ENCODE measurements around the gene FBXO38. TPM values are rescaled to one million over a fixed set of nuclear protein-coding genes. Genes with fewer than 3 reads are reported as not detected.

Gene FBXO38
- total RNA-seq, 1 donor from 2014 or later: 37.7 TPM

DNA sequence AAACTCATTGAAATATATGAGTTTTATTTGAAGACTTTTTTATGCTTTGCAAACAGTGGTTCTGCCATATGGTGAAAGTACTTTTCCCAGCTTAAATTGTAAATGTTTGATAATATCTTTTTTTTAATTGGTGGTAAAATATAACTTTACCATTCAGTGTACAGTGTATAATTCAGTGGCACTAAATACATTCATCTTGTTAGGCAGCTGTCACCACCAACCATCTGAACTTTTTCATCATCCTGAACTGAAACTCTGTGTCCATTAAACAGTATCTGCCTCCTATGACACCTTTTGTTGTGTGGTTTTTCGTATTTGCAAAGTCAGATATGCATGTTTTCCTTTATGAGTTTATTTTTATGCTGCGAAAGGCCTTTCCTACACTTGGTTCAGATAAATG, 45.1 kb downstream of the FBXO38 start:
- H3K36me3 Mint-ChIP-seq (ENCODE audit: low read depth): peaks cover 46% of the 10 kb centered on the region
- no peaks in the 10 kb centered on the region for H3K9me3 Mint-ChIP-seq (ENCODE audit: low read depth)
- no peaks in the 10 kb centered on the region for H3K27me3 Mint-ChIP-seq (ENCODE audit: low read depth)
- no peak overlapping the region for H3K4me3 Mint-ChIP-seq (ENCODE audit: unreplicated experiment)
- H3K27ac Mint-ChIP-seq (ENCODE audit: unreplicated experiment): no peak overlapping the region
- no peaks in the 10 kb centered on the region for H3K4me1 Mint-ChIP-seq (ENCODE audit: low read depth)
- DNase-seq (ENCODE audit: low spot score): no peak
- TF ChIP-seq, protein P1, sequence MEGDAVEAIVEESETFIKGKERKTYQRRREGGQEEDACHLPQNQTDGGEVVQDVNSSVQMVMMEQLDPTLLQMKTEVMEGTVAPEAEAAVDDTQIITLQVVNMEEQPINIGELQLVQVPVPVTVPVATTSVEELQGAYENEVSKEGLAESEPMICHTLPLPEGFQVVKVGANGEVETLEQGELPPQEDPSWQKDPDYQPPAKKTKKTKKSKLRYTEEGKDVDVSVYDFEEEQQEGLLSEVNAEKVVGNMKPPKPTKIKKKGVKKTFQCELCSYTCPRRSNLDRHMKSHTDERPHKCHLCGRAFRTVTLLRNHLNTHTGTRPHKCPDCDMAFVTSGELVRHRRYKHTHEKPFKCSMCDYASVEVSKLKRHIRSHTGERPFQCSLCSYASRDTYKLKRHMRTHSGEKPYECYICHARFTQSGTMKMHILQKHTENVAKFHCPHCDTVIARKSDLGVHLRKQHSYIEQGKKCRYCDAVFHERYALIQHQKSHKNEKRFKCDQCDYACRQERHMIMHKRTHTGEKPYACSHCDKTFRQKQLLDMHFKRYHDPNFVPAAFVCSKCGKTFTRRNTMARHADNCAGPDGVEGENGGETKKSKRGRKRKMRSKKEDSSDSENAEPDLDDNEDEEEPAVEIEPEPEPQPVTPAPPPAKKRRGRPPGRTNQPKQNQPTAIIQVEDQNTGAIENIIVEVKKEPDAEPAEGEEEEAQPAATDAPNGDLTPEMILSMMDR (IDR thresholded peaks at IDR 0.05): no peak

DNA sequence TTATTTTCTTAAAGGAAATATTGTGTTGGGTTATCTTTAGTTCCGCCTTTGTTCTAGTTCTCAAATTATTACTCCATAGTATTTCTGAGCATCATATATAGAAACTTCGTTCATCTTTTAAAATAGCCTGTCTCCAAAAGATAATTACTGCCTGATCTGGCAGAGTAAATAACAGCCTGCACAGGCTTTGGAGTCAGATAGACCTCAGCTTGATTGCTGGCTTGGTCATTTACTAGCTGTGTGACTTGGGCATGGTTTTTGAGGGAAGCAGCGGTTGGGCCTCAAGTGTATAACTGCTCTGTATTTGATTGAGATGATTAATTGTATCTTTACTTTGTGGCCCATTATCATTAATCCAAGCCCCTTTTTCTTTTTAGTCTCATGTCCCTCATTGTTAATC, 50.1 kb downstream of the FBXO38 start:
- TF ChIP-seq, protein P1 (IDR thresholded peaks at IDR 0.05): no peak
- Mint-ChIP-seq H3K9me3 (ENCODE audit: low read depth) (no peaks in the 10 kb centered on the region), H3K4me1 (ENCODE audit: low read depth) (no peaks in the 10 kb centered on the region), H3K36me3 (ENCODE audit: low read depth) (peaks cover 26% of the 10 kb centered on the region), H3K27me3 (ENCODE audit: low read depth) (no peaks in the 10 kb centered on the region), H3K27ac (ENCODE audit: unreplicated experiment) (no peak overlapping the region), H3K4me3 (ENCODE audit: unreplicated experiment) (no peak overlapping the region)
- DNase-seq (ENCODE audit: low spot score): no peak

DNA sequence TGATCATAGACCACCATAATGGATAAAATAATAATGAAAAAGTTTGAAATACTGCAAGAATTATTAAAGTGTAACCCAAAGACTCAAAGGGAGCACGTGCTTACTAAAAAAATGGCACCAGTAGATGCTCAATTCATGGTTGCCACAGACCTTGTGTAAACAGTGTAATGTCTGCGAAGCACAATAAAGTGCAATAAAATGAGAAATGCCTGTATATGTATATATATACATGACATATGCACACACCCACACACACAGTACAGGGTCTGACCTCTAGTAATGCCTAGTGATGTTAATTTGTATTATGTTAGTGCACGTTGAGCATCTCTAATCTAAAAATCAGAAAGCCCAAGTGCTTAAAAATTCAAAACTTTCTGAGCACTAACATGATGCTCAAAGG, 52.3 kb downstream of the FBXO38 start:
- H3K27me3 Mint-ChIP-seq (ENCODE audit: low read depth): no peaks in the 10 kb centered on the region
- DNase-seq (ENCODE audit: low spot score): no peak
- H3K36me3 Mint-ChIP-seq (ENCODE audit: low read depth): peaks cover 28% of the 10 kb centered on the region
- no peak overlapping the region for H3K27ac Mint-ChIP-seq (ENCODE audit: unreplicated experiment)
- TF ChIP-seq, protein P1 (IDR thresholded peaks at IDR 0.05): no peak
- no peaks in the 10 kb centered on the region for H3K9me3 Mint-ChIP-seq (ENCODE audit: low read depth)
- H3K4me3 Mint-ChIP-seq (ENCODE audit: unreplicated experiment): no peak overlapping the region
- H3K4me1 Mint-ChIP-seq (ENCODE audit: low read depth): no peaks in the 10 kb centered on the region

DNA sequence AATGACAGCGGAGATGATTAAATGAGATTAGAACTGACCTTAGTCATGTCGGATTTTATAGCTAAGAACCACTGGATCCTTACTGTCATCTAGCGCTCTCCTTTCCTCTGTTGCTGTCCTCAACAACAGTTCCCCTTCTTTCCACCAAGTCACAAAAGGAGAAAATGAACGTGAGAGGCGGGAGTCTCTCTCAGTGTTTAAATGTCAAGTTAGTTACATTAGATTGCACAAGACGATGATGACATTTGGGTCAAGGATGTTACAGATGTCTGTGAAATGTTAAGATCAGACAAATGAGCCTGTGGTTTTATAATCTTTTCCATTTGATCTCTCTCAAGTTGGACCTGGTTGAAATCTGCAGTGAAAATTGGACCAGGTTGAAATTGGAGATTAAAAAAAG, 53.5 kb downstream of the FBXO38 start:
- no peak for DNase-seq (ENCODE audit: low spot score)
- H3K4me1 Mint-ChIP-seq (ENCODE audit: low read depth): no peaks in the 10 kb centered on the region
- TF ChIP-seq, protein P1 (IDR thresholded peaks at IDR 0.05): no peak
- H3K4me3 Mint-ChIP-seq (ENCODE audit: unreplicated experiment): no peak overlapping the region
- H3K27me3 Mint-ChIP-seq (ENCODE audit: low read depth): no peaks in the 10 kb centered on the region
- H3K9me3 Mint-ChIP-seq (ENCODE audit: low read depth): no peaks in the 10 kb centered on the region
- peaks cover 30% of the 10 kb centered on the region for H3K36me3 Mint-ChIP-seq (ENCODE audit: low read depth)
- H3K27ac Mint-ChIP-seq (ENCODE audit: unreplicated experiment): no peak overlapping the region

DNA sequence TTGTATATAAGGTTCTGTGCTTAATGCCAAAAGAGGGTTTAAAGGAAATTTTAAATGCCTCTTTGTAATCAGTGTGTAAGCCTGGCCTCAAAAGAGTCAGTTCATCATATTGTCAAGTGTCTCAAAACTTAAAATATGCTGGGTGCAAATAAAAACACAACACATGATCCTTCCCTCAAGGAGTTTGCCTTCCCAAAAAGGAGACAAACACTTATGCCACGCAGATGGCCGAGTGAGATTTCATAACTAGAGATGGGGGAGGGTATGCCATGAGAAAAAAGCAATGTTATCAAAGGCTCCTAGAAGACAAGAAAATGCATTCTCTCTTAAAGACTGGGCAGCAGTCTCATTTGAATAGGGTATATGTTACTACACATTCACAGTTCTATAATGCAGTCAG, 55.2 kb downstream of the FBXO38 start:
- TF ChIP-seq, protein P1 (IDR thresholded peaks at IDR 0.05): no peak
- H3K9me3 Mint-ChIP-seq (ENCODE audit: low read depth): no peaks in the 10 kb centered on the region
- peaks cover under 1% of the 10 kb centered on the region for H3K4me1 Mint-ChIP-seq (ENCODE audit: low read depth)
- no peaks in the 10 kb centered on the region for H3K27me3 Mint-ChIP-seq (ENCODE audit: low read depth)
- no peak for DNase-seq (ENCODE audit: low spot score)
- H3K4me3 Mint-ChIP-seq (ENCODE audit: unreplicated experiment): no peak overlapping the region
- H3K27ac Mint-ChIP-seq (ENCODE audit: unreplicated experiment): no peak overlapping the region
- peaks cover 21% of the 10 kb centered on the region for H3K36me3 Mint-ChIP-seq (ENCODE audit: low read depth)
